Mucosa of descending colon (tissue), 3 donors: ENCODE results near the gene SAPCD1. TPM values are rescaled to one million over a fixed set of nuclear protein-coding genes. Genes with fewer than 3 reads are reported as not detected.

ENCODE experiments used
- ATAC-seq: fragments of 200-7000 bp; cut with Tn5 transposase; one replicate; pipeline ENCODE4 v1.9.1; 2020; ENCODE audit warnings: mild to moderate bottlenecking, moderate library complexity
- DNase-seq, 3 donors: peaks; one replicate each; pipeline ENCODE4 v3.0.0-alpha.2; 2020
- H3K36me3 ChIP-seq: fragments of 200-600 bp; one replicate; pipeline ENCODE4 v1.8.0; 2021; ENCODE audit warnings: low read depth, mild to moderate bottlenecking
- H3K4me1 ChIP-seq: fragments of 200-600 bp; one replicate; pipeline ENCODE4 v1.8.0; 2021; ENCODE audit warnings: low read depth, mild to moderate bottlenecking
- H3K4me3 ChIP-seq: fragments of 200-600 bp; one replicate; pipeline ENCODE4 v1.8.0; 2021; ENCODE audit warnings: mild to moderate bottlenecking
- H3K9me3 ChIP-seq: fragments of 200-600 bp; one replicate; pipeline ENCODE4 v1.8.0; 2021; ENCODE audit warnings: mild to moderate bottlenecking
- CTCF ChIP-seq: fragments of 200-600 bp; IDR thresholded peaks from one replicate; pipeline ENCODE4 v1.8.0; 2022; ENCODE audit warnings: antibody characterized with exemption, mild to moderate bottlenecking
- intact Hi-C, 2 donors: fragments of 100-400 bp; cut with DNase I in 1 of 2; cut with micrococcal nuclease in 1 of 2; formaldehyde crosslinking; loops; one replicate each; pipeline versions ENCODE4 v1.11.0 to v1.11.1; 2022; cut with DNase I, micrococcal nuclease
- total RNA-seq, 3 donors: library from RNA; stranded (reverse); fragmentation: NEBNext Ultra II Directional in 2 of 3; extraction: Animal tissue kit (Norgen Biotek cat#: 25700) in 2 of 3; gene quantifications; one replicate each; pipeline versions ENCODE4 v1.2.1 to v1.2.4, GENCODE V29; 2021 to 2023
- donor health status: DM: no; HTN: no; CAD: no; lungs with moderate emphysema.
- donor health status: DM: no; HTN: no; CAD: no.
- donor health status: DM: no; HTN: yes; CAD: no.

Gene SAPCD1
- total RNA-seq, 3 donors from 2014 or later: 2.5 to 9.6 (median 4.3) TPM

- no peak overlapping the region for H3K4me3 ChIP-seq
- no peak for ATAC-seq
- no peak for DNase-seq
- no peak for TF ChIP-seq CTCF
- no peaks in the 10 kb centered on the region for H3K4me1 ChIP-seq
- intact Hi-C loops: no loop called here
- H3K9me3 ChIP-seq: no peaks in the 10 kb centered on the region
- H3K36me3 ChIP-seq: no peaks in the 10 kb centered on the region
These were observed 1.1 kb upstream of the SAPCD1 start for GRCh38 chr6:31761343-31761742.

GRCh38 chr6:31762878-31763618, 592 bp downstream of the SAPCD1 start:
- intact Hi-C loops: no loop called here
- DNase-seq: no peak
- Histone ChIP-seq H3K36me3 (no peaks in the 10 kb centered on the region), H3K4me1 (no peaks in the 10 kb centered on the region), H3K9me3 (no peaks in the 10 kb centered on the region), H3K4me3 (no peak overlapping the region)
- TF ChIP-seq CTCF: no peak
- no peak for ATAC-seq

DNA sequence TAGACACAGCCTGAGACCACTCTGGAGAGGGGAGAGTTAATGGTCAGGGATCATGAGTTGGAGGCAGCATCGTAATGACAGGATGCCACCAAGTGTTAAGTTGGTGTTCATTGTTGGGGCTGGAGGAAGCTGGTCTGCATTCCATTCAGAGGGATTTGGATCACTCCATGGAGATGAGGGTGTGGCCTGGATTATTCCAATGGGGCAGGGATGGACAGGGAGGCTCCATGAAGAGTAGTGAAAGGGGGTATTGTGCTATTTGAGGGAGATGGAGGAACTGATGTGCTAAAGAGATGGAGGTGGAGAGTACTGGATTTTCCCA, 1.1 kb downstream of the SAPCD1 start:
- intact Hi-C loops: no loop called here
- DNase-seq: no peak

GRCh38 chr6:31764198-31764597, 1.7 kb downstream of the SAPCD1 start:
- ATAC-seq (no peak), DNase-seq (no peak)
- H3K36me3 ChIP-seq: no peaks in the 10 kb centered on the region
- intact Hi-C loops: no loop called here
- H3K9me3 ChIP-seq: no peaks in the 10 kb centered on the region
- no peak overlapping the region for H3K4me3 ChIP-seq
- TF ChIP-seq CTCF: no peak
- no peaks in the 10 kb centered on the region for H3K4me1 ChIP-seq

More for the DNA sequence above, 1.1 kb downstream of the SAPCD1 start:
- TF ChIP-seq CTCF: no peak
- Histone ChIP-seq H3K4me3 (no peak overlapping the region), H3K4me1 (no peaks in the 10 kb centered on the region), H3K9me3 (no peaks in the 10 kb centered on the region), H3K36me3 (no peaks in the 10 kb centered on the region)
- peak; percentile 40 for ATAC-seq

GRCh38 chr6:31765559-31765909, 3.1 kb downstream of the SAPCD1 start:
- DNase-seq (no peak), ATAC-seq (no peak)
- Histone ChIP-seq H3K36me3 (no peaks in the 10 kb centered on the region), H3K9me3 (no peaks in the 10 kb centered on the region), H3K4me3 (no peak overlapping the region), H3K4me1 (peaks cover 6% of the 10 kb centered on the region)
- intact Hi-C loops: no loop called here
- no peak for TF ChIP-seq CTCF
